PC-9 (cell line): ENCODE results near the gene ZNF808. TPM values are rescaled to one million over a fixed set of nuclear protein-coding genes. Genes with fewer than 3 reads are reported as not detected.

ENCODE experiments used
- BruUV-seq: library from RNA; stranded (reverse); fragments of 400-500 nt; replicated peaks from 2 replicates; lab custom pipeline; 2021; lab: Mats Ljungman, UMichigan
- CTCF ChIA-PET: fragments of 300-600 bp; sonication (Branson Sonifier 250); formaldehyde crosslinking; loops from one replicate; lab custom pipeline; 2022; ENCODE audit warnings: antibody characterized with exemption; lab: Charles Lee
- POLR2A ChIA-PET: fragments of 300-600 bp; sonication (Branson Sonifier 250); formaldehyde crosslinking; loops from one replicate; lab custom pipeline; 2022; ENCODE audit warnings: antibody characterized with exemption; ENCODE audit not compliant: unreplicated experiment; lab: Charles Lee
- DNase-seq, 2 experiments: peaks; one replicate each; pipeline versions ENCODE4 v3.0.0 to v3.0.0-alpha.2; 2015 to 2022; ENCODE audit warnings: mixed read lengths in 1 of 2
- H2AFZ ChIP-seq: fragments of 200-600 bp; sonication (generic); 2 replicates; pipeline ENCODE4 v1.8.1; 2017; ENCODE audit warnings: antibody characterized with exemption
- H3F3A ChIP-seq: fragments of 200-600 bp; sonication (generic); 2 replicates; pipeline ENCODE4 v1.8.1; 2017; ENCODE audit warnings: antibody characterized with exemption, mild to moderate bottlenecking, low read depth; ENCODE audit not compliant: insufficient read depth
- H3K27ac ChIP-seq: fragments of 200-600 bp; sonication (generic); 2 replicates; pipeline ENCODE4 v1.6.1; 2016; ENCODE audit warnings: mixed run types
- H3K27me3 ChIP-seq: fragments of 200-600 bp; sonication (generic); 2 replicates; pipeline ENCODE4 v1.6.1; 2016; ENCODE audit warnings: low read depth, mixed run types; ENCODE audit not compliant: insufficient read depth
- H3K36me3 ChIP-seq: fragments of 200-600 bp; sonication (generic); 2 replicates; pipeline ENCODE4 v1.6.1; 2016; ENCODE audit warnings: low read depth, mixed run types
- H3K4me1 ChIP-seq: fragments of 200-600 bp; sonication (generic); replicated peaks from 2 replicates; pipeline ENCODE4 v1.6.1; 2016; ENCODE audit warnings: mixed run types; ENCODE audit not compliant: insufficient read depth
- H3K4me2 ChIP-seq: fragments of 200-600 bp; sonication (generic); 2 replicates; pipeline ENCODE4 v1.6.1; 2017; ENCODE audit warnings: mixed run types
- H3K4me3 ChIP-seq: fragments of 200-600 bp; sonication (generic); 2 replicates; pipeline ENCODE4 v1.6.1; 2016; ENCODE audit warnings: mixed run types
- H3K79me2 ChIP-seq: fragments of 200-600 bp; sonication (generic); 2 replicates; pipeline ENCODE4 v1.6.1; 2017; ENCODE audit warnings: low read depth, mixed run types
- H3K9me2 ChIP-seq: fragments of 200-600 bp; sonication (generic); 2 replicates; pipeline ENCODE4 v1.8.1; 2017; ENCODE audit warnings: mild to moderate bottlenecking; ENCODE audit not compliant: insufficient read depth
- H3K9me3 ChIP-seq: fragments of 200-600 bp; sonication (generic); 2 replicates; pipeline ENCODE4 v1.8.1; 2016; ENCODE audit warnings: low read depth; ENCODE audit not compliant: insufficient read depth
- H4K20me1 ChIP-seq: fragments of 200-600 bp; sonication (generic); 2 replicates; pipeline ENCODE4 v1.8.1; 2017; ENCODE audit not compliant: insufficient read depth
- CTCF ChIP-seq: fragments of 200-600 bp; sonication (generic); conservative IDR thresholded peaks from 2 replicates; pipeline ENCODE4 v1.6.1; 2017; ENCODE audit warnings: mixed run types, antibody characterized with exemption, mild to moderate bottlenecking, moderate library complexity
- EZH2 ChIP-seq: fragments of 200-600 bp; sonication (generic); IDR thresholded peaks from 2 replicates; pipeline ENCODE4 v1.8.0; 2017; ENCODE audit warnings: antibody characterized with exemption, low read depth
- intact Hi-C: fragments of 100-400 bp; cut with micrococcal nuclease; formaldehyde crosslinking; loops from one replicate; pipeline ENCODE4 v1.10.0; 2022; ENCODE audit not compliant: unreplicated experiment
- total RNA-seq: library from RNA; stranded (reverse); gene quantifications from 2 replicates; pipeline ENCODE4 v1.2.3, GENCODE V29; 2021

ZNF808 gene
- total RNA-seq, 1 experiment from 2014 or later: 26.6 TPM

- Histone ChIP-seq H2AFZ (peak within 1 kb of the TSS; percentile 90), H3F3A (0 out of 2 replicates have a peak, but pooled peaks cover 3% of the 10 kb centered on the region), H3K9me2 (no peaks in the 10 kb centered on the region), H4K20me1 (no peaks in the 10 kb centered on the region), H3K4me1 (peaks cover 9% of the 10 kb centered on the region), H3K4me3 (peak within 1 kb of the TSS; percentile 81), H3K36me3 (peaks cover 36% of the 10 kb centered on the region), H3K4me2 (peak within 1 kb of the TSS; percentile 93), H3K79me2 (peaks cover 9% of the 10 kb centered on the region), H3K27me3 (no peaks in the 10 kb centered on the region), H3K27ac (peak within 1 kb of the TSS; percentile 59), H3K9me3 (peaks cover 36% of the 10 kb centered on the region)
- TF ChIP-seq EZH2: no peak
- peak; percentile 63 for TF ChIP-seq CTCF
- ChIA-PET CTCF (no interaction called here), POLR2A (no interaction called here)
- BruUV-seq: TSS peak; percentile 87
- peak; percentile 79 to 98 for DNase-seq
- intact Hi-C loops: loop anchor here (2.0 kb wide), 1 partner anchor 31 kb away; no protein-coding TSS in a partner anchor
These were observed 42.8 kb downstream of the ZNF808 start, which contains the start of gene ZNF701 for GRCh38 chr19:52570000-52570861. TSS of gene ZNF701 (plus strand) at chr19:52570287. CDS start at chr19:52574148, 3,861 bp downstream.

DNA sequence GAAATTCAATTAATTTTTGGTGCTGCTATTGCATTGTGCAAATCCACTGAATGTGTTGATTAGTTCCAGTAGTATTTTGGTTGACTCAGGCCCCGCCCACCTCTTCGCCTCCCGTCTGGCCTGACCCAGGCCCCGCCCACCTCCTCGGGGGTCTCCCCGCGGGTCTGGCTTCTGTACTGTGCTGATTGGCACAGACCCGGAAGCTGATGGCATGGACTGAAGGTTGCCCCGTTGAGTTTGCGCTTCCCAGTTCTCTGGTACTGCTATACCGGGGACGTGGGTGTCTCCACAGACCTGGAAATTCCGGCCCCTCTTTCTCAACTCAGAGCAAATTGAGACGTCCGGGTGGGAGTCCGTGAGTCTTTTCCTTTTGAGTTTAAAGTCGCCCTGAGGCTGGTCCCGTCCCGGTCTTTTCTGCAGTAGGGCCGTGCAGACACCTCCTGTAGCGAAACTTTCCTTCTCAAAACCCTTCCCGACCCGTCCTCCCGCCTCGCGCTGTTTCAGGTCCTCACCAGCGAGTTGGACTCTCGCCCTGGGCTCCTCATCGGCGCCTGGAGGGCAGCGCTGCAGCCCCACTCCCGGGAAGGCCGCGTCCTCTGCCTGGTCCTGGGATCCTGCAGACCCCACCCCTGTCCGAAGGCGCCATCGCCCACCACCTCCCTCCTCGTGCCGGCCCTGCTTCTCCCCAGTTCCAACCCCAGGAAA is 57.4 kb downstream of the ZNF808 start:
- BruUV-seq: no TSS peak
- no peaks in the 10 kb centered on the region for H3K27me3 ChIP-seq
- no peaks in the 10 kb centered on the region for H3K79me2 ChIP-seq
- H3K36me3 ChIP-seq: peaks cover 66% of the 10 kb centered on the region
- no peaks in the 10 kb centered on the region for H3K9me2 ChIP-seq
- no peak overlapping the region for H2AFZ ChIP-seq
- intact Hi-C loops: no loop called here
- ChIA-PET POLR2A (no interaction called here), CTCF (no interaction called here)
- peaks cover 68% of the 10 kb centered on the region for H3K9me3 ChIP-seq
- no peak for DNase-seq
- no peaks in the 10 kb centered on the region for H3F3A ChIP-seq
- TF ChIP-seq EZH2: no peak
- no peak for TF ChIP-seq CTCF
- H3K4me1 ChIP-seq: no peaks in the 10 kb centered on the region
- H3K4me3 ChIP-seq: no peak overlapping the region
- H4K20me1 ChIP-seq: no peaks in the 10 kb centered on the region
- no peak overlapping the region for H3K27ac ChIP-seq
- no peak overlapping the region for H3K4me2 ChIP-seq

- Histone ChIP-seq H3K36me3 (peaks cover 59% of the 10 kb centered on the region), H4K20me1 (no peaks in the 10 kb centered on the region), H3K27me3 (no peaks in the 10 kb centered on the region), H3K79me2 (no peaks in the 10 kb centered on the region), H2AFZ (no peak overlapping the region), H3K9me2 (no peaks in the 10 kb centered on the region), H3K4me3 (no peak overlapping the region), H3K9me3 (peaks cover 67% of the 10 kb centered on the region), H3F3A (no peaks in the 10 kb centered on the region), H3K4me2 (no peak overlapping the region), H3K4me1 (no peaks in the 10 kb centered on the region), H3K27ac (no peak overlapping the region)
- BruUV-seq: no TSS peak
- intact Hi-C loops: no loop called here
- no peak for DNase-seq
- no peak for TF ChIP-seq CTCF
- TF ChIP-seq EZH2: no peak
- CTCF ChIA-PET: no interaction called here
- POLR2A ChIA-PET: no interaction called here
These were observed 58.1 kb downstream of the ZNF808 start for GRCh38 chr19:52585604-52586003.
